ENCODE data around the gene SPOCK2.

Gene SPOCK2

DNA sequence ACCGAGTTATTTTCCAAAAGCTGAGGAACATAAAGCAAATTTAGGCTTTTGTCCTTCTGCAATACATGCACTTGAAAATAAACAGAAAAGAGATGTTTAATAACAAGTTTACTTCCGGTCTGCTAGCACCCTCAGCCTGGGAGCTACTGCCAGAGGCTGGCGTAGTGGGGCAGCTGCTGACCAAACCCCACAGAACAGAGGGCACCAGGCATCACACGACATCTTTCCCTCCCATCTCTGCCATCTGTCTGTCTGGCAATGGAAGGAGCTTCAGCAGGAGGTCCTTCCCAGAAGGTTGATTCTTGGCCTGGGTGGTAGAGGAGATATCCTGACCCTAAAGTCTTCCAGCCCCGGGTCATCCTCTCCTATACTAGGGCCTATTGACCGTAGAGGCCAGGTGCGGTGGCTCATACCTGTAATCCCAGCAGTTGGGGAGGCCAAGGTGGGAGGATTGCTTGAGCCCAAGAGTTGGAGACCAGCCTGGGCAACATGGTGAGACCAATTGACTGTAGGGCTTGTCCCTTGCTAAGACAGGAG, 76.3 kb downstream of the SPOCK2 start:
- DNase-seq (ENCODE audit: low read depth in 2 of 2) = no peak

DNA sequence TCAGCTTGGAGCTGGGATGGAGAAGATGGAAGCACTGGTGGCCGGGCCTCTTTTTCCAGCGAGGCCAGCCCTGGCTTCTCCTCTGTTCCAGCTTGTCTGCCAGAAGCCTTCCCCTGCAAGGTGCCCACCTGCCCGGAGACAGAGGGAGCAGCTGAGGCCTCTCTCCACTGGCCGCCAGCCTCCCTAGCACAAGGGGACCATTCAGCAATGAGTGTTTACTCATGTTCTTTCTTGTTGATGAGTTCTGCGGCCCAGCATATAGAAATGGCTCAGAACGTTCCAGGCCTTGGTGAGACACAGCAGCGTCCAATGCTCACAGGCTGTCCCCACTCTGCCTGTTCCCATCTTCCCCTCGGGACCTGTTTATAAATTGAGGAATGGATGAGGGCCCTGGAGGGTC, 76.9 kb downstream of the SPOCK2 start:
- DNase-seq (ENCODE audit: low read depth in 2 of 2) = no peak

DNA sequence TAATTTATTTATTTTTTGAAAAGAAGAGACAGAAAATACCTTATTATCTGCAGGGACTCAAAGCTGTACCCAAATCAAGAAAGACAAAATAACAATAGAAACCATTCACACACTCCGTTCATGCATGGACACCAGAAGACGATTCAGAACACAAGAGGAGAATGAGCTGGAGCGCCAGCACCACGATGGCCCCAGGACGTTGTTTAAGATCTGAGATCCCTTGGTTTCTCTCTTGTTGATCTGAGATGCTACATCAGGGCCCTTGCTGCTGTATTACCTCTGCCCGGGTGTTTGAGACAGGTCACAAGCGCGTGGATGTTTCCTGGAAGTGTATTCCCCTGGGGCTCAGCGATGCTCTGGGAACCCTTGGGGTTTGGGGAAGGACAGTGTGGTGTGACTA, 77.3 kb downstream of the SPOCK2 start:
- DNase-seq (ENCODE audit: low read depth in 2 of 2) = no peak

DNA sequence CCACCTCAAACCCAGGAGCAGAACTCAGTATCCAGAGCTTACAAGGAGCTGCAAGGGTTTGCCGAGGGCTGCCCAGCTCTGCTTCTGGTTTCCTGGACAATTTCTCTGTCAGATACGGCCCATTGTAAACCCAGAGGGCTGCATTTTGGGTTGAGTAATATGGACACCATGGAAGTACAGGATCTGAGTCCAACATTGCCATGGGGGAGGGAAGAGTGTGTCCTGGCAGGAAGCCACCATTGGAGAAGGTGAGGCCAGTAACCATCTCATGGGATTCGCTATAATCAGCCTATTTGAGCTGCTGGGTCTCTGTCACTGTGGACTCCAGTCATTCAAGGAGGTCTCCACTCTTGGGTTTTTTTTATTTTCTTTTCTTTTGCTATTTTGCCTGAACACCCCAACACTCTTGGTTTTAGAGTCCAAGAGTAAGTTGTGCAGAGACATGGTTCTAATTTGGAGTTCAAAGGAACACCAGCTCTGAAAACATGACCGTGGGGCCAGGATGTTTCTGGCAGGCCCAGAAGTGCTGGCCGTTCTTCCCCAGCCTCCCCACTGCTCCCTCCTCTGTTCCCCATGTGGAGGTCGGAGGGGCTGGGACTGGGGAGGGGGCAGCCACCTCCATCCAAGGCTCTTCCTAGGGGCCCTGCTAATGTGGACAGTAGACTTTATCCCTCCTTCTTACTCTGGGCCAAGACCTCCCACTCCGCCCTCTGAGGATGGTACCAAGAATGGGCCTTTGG, 77.9 kb downstream of the SPOCK2 start:
- no peak for DNase-seq (ENCODE audit: low read depth in 2 of 2)

DNA sequence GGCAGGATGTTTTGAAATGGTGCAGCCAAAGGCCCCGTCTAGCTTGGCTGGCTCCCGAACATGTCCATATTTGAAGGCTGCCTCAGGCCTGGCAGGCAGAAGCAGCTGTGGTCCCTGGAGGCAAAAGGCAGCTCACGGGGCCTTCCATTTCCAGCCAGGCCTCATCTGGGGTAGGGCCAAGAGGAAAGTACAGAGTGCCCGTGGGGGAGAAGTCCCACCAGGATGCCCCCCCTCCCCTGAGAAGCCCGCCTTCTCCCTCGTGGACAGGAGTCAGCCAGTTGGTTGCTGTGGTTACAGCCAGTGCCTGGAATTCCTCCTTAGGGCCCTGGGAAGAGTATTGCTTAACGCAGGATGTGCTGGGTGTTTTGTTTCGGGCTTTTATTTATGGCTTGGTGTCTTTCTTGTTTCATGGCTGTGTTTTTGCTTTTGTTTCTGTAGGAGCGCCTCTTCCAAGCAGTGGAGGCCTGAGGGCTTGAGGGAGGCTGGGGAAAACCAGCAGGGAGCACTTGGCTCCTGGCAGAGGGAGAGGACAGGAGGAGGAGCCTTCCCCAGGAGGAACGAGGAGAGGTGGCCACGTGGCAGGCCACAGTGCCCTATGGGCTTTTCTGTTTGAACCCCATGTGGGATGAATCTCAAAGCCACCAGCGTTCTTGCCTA, 78.8 kb downstream of the SPOCK2 start:
- no peak for DNase-seq (ENCODE audit: low read depth in 2 of 2)

DNA sequence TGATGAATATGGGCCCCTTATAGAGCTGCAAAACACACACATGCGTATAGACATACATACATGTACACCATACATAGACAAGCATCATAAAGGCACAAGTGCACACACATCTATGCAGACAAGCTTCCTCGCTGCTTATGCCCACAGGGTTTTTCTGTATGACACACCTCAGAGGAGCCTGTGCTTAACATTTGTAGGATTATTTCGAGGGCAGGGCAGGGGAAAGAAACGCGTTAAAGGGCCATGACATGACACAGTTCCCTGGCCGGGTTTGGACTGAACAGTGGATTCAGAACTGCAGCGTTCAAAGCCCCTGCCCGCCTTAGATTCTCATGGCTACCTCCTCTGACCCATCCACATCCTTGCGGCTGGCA, 79.3 kb downstream of the SPOCK2 start:
- no peak for DNase-seq (ENCODE audit: low read depth in 2 of 2)

Data from stimulated activated CD8-positive, alpha-beta memory T cell treated with anti-CD3 and anti-CD28 coated beads, Interleukin-15, amount 100 ng/mL, for 48 hours (primary cell).